Activated T-cell treated with anti-CD3 and anti-CD28 coated beads, Interleukin-2, amount 50 U/mL, for 72 hours (primary cell): Measurements from ENCODE around the gene RHO. TPM values are rescaled to one million over a fixed set of nuclear protein-coding genes. Genes with fewer than 3 reads are reported as not detected.
"Not testable (repeated sequence)": the region's sequence is repeated elsewhere in the genome, so short reads cannot be mapped to it uniquely, and the experiment has no call there.

Experiments used
- ATAC-seq, 2 donors: fragments of 150-1000 bp; cut with Tn5 transposase; replicated peaks in 1 of 2; 2 replicates each; pipeline ENCODE4 v1.10.0; 2021; ENCODE audit warnings: moderate library complexity in 2 of 2, mild to moderate bottlenecking in 1 of 2
- DNase-seq, 2 donors: peaks; one replicate each; pipeline ENCODE4 v3.0.0; 2021 to 2022; ENCODE audit warnings: mixed read lengths in 1 of 2
- H3K27ac Mint-ChIP-seq: one replicate; pipeline ENCODE4 v1.8.0; 2022; ENCODE audit warnings: mild to moderate bottlenecking, moderate library complexity, mixed read lengths
- H3K27me3 Mint-ChIP-seq: one replicate; pipeline ENCODE4 v1.8.0; 2022; ENCODE audit warnings: low read depth, mixed read lengths
- H3K36me3 Mint-ChIP-seq, 2 donors: one replicate each; pipeline ENCODE4 v1.8.0; 2022; ENCODE audit warnings: mixed read lengths in 2 of 2, mild to moderate bottlenecking in 1 of 2; ENCODE audit not compliant: insufficient read depth in 2 of 2
- H3K4me1 Mint-ChIP-seq: one replicate; pipeline ENCODE4 v1.8.0; 2022; ENCODE audit warnings: low read depth, mixed read lengths
- H3K4me3 Mint-ChIP-seq, 2 donors: one replicate each; pipeline ENCODE4 v1.8.0; 2022; ENCODE audit warnings: mild to moderate bottlenecking in 2 of 2, mixed read lengths in 2 of 2, moderate library complexity in 2 of 2
- H3K9me3 Mint-ChIP-seq, 2 donors: one replicate each; pipeline ENCODE4 v1.8.0; 2022; ENCODE audit warnings: mixed read lengths in 2 of 2
- total RNA-seq, 2 donors: library from RNA; stranded (reverse); gene quantifications; one replicate each; pipeline ENCODE4 v1.2.3, GENCODE V29; 2022

RHO gene
- total RNA-seq, 2 donors from 2014 or later = not detected

- Mint-ChIP-seq H3K36me3 (no peaks in the 10 kb centered on the region), H3K27ac (no peak overlapping the region), H3K4me1 (no peaks in the 10 kb centered on the region), H3K4me3 (no peak overlapping the region), H3K9me3 (no peaks in the 10 kb centered on the region), H3K27me3 (no peaks in the 10 kb centered on the region)
- ATAC-seq (no peak), DNase-seq (no peak)
These were observed 36.6 kb upstream of the RHO start for GRCh38 chr3:129491794-129492193.

- H3K27ac Mint-ChIP-seq = no peak overlapping the region
- DNase-seq (no peak), ATAC-seq (no peak)
- no peaks in the 10 kb centered on the region for H3K4me1 Mint-ChIP-seq
- no peak overlapping the region for H3K4me3 Mint-ChIP-seq
- H3K9me3 Mint-ChIP-seq = no peaks in the 10 kb centered on the region
- H3K36me3 Mint-ChIP-seq = no peaks in the 10 kb centered on the region
- no peaks in the 10 kb centered on the region for H3K27me3 Mint-ChIP-seq
These were observed 35.7 kb upstream of the RHO start for GRCh38 chr3:129492691-129493090.

- no peak overlapping the region for H3K27ac Mint-ChIP-seq
- no peaks in the 10 kb centered on the region for H3K9me3 Mint-ChIP-seq
- no peaks in the 10 kb centered on the region for H3K36me3 Mint-ChIP-seq
- H3K4me1 Mint-ChIP-seq = no peaks in the 10 kb centered on the region
- no peak overlapping the region for H3K4me3 Mint-ChIP-seq
- ATAC-seq (no peak), DNase-seq (no peak)
- H3K27me3 Mint-ChIP-seq = no peaks in the 10 kb centered on the region
These were observed 35.2 kb upstream of the RHO start for GRCh38 chr3:129493206-129493605.

- not testable (repeated sequence) for H3K4me3 Mint-ChIP-seq, H3K36me3 Mint-ChIP-seq, DNase-seq, H3K27ac Mint-ChIP-seq, ATAC-seq, H3K4me1 Mint-ChIP-seq, H3K27me3 Mint-ChIP-seq, H3K9me3 Mint-ChIP-seq
These were observed 33.9 kb upstream of the RHO start for GRCh38 chr3:129494499-129494898.

GRCh38 chr3:129495006-129495639 lies 33.3 kb upstream of the RHO start:
- ATAC-seq, H3K9me3 Mint-ChIP-seq, H3K36me3 Mint-ChIP-seq, DNase-seq, H3K4me1 Mint-ChIP-seq, H3K4me3 Mint-ChIP-seq, H3K27me3 Mint-ChIP-seq, H3K27ac Mint-ChIP-seq: not testable (repeated sequence)

- not testable (repeated sequence) for H3K4me1 Mint-ChIP-seq, ATAC-seq, H3K36me3 Mint-ChIP-seq, H3K27me3 Mint-ChIP-seq, H3K27ac Mint-ChIP-seq, DNase-seq, H3K4me3 Mint-ChIP-seq, H3K9me3 Mint-ChIP-seq
These were observed 30.6 kb upstream of the RHO start for GRCh38 chr3:129497876-129498275.

- H3K4me3 Mint-ChIP-seq, H3K9me3 Mint-ChIP-seq, H3K36me3 Mint-ChIP-seq, H3K27ac Mint-ChIP-seq, ATAC-seq, H3K27me3 Mint-ChIP-seq, H3K4me1 Mint-ChIP-seq, DNase-seq: not testable (repeated sequence)
These were observed 29.6 kb upstream of the RHO start for GRCh38 chr3:129498603-129499488.

GRCh38 chr3:129499604-129500333 lies 28.7 kb upstream of the RHO start:
- ATAC-seq, H3K36me3 Mint-ChIP-seq, H3K9me3 Mint-ChIP-seq, DNase-seq, H3K27me3 Mint-ChIP-seq, H3K4me1 Mint-ChIP-seq, H3K27ac Mint-ChIP-seq, H3K4me3 Mint-ChIP-seq: not testable (repeated sequence)

GRCh38 chr3:129500334-129500658 lies 28.1 kb upstream of the RHO start:
- Mint-ChIP-seq H3K4me3 (no peak overlapping the region), H3K4me1 (no peaks in the 10 kb centered on the region), H3K36me3 (no peaks in the 10 kb centered on the region)

GRCh38 chr3:129501630-129502029 lies 26.8 kb upstream of the RHO start:
- Mint-ChIP-seq H3K27me3 (no peaks in the 10 kb centered on the region), H3K4me1 (no peaks in the 10 kb centered on the region), H3K4me3 (no peak overlapping the region), H3K36me3 (no peaks in the 10 kb centered on the region), H3K9me3 (no peaks in the 10 kb centered on the region), H3K27ac (no peak overlapping the region)
- ATAC-seq = no peak
- DNase-seq = no peak

More at GRCh38 chr3:129500334-129500658, 28.1 kb upstream of the RHO start:
- no peaks in the 10 kb centered on the region for H3K9me3 Mint-ChIP-seq
- H3K27me3 Mint-ChIP-seq = no peaks in the 10 kb centered on the region
- ATAC-seq (no peak), DNase-seq (no peak)
- no peak overlapping the region for H3K27ac Mint-ChIP-seq

GRCh38 chr3:129502641-129503408 lies 25.6 kb upstream of the RHO start:
- Mint-ChIP-seq H3K9me3 (no peaks in the 10 kb centered on the region), H3K27ac (no peak overlapping the region), H3K27me3 (no peaks in the 10 kb centered on the region), H3K4me1 (no peaks in the 10 kb centered on the region), H3K36me3 (no peaks in the 10 kb centered on the region), H3K4me3 (no peak overlapping the region)
- ATAC-seq (no peak), DNase-seq (no peak)

- Mint-ChIP-seq H3K36me3 (no peaks in the 10 kb centered on the region), H3K27me3 (no peaks in the 10 kb centered on the region), H3K9me3 (no peaks in the 10 kb centered on the region), H3K27ac (no peak overlapping the region), H3K4me3 (no peak overlapping the region), H3K4me1 (no peaks in the 10 kb centered on the region)
- ATAC-seq (no peak), DNase-seq (no peak)
These were observed 24.8 kb upstream of the RHO start for GRCh38 chr3:129503471-129504291.
